ENCODE data around the gene CCDC159. TPM values are rescaled to one million over a fixed set of nuclear protein-coding genes. Genes with fewer than 3 reads are reported as not detected.
"Not testable (repeated sequence)": the region's sequence is repeated elsewhere in the genome, so short reads cannot be mapped to it uniquely, and the experiment has no call there.

CCDC159 gene
- total RNA-seq, 6 experiments from 2014 or later: 7.7 to 11.8 (median 10.4) TPM

DNA sequence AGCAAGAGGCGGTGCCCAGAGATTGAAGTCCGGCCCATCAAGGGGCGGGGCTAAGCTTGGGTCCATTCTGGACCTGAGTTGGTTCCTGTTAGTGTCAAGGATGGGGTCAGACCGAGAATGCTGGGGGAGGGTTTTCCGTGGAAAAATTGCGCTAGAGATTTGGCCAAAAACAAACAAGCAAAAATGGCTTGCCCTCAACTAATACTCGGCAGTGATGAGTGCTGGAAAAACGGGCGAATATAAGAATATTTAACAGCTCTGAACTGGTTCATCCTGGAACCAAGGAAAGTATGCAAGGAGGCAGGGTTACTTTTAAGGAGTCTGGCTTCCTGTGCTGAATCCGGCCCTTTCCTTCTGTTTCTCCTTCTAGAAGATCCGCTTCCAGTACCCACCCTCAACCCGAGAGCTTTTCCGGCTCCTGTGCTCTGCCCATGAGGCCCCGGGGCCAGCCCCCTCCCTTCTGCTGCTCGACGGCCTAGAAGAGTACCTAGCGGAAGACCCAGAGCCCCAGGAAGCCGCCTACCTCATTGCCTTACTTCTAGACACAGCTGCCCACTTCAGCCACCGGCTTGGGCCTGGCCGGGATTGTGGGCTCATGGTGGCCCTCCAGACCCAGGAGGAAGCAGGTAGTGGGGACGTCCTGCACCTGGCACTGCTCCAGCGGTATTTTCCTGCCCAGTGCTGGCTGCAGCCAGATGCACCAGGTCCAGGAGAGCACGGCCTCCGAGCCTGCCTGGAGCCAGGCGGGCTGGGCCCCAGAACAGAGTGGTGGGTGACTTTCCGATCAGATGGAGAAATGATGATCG lies 29.0 kb downstream of the CCDC159 start:
- Mint-ChIP-seq H3K27me3 (ENCODE audit: insufficient read depth) (no peaks in the 10 kb centered on the region; the same call in 1 of the 2 replicates), H3K9me3 (no peaks in the 10 kb centered on the region), H3K4me3 (no peak overlapping the region), H3K4me1 (ENCODE audit: low read depth) (peaks cover 36% of the 10 kb centered on the region), H3K27ac (no peak overlapping the region), H3K36me3 (ENCODE audit: low read depth) (no peaks in the 10 kb centered on the region; the same call in none of the 2 replicates)
- DNase-seq: no peak
- TF ChIP-seq, protein P1, sequence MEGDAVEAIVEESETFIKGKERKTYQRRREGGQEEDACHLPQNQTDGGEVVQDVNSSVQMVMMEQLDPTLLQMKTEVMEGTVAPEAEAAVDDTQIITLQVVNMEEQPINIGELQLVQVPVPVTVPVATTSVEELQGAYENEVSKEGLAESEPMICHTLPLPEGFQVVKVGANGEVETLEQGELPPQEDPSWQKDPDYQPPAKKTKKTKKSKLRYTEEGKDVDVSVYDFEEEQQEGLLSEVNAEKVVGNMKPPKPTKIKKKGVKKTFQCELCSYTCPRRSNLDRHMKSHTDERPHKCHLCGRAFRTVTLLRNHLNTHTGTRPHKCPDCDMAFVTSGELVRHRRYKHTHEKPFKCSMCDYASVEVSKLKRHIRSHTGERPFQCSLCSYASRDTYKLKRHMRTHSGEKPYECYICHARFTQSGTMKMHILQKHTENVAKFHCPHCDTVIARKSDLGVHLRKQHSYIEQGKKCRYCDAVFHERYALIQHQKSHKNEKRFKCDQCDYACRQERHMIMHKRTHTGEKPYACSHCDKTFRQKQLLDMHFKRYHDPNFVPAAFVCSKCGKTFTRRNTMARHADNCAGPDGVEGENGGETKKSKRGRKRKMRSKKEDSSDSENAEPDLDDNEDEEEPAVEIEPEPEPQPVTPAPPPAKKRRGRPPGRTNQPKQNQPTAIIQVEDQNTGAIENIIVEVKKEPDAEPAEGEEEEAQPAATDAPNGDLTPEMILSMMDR (IDR thresholded peaks at IDR 0.05): no peak

DNA sequence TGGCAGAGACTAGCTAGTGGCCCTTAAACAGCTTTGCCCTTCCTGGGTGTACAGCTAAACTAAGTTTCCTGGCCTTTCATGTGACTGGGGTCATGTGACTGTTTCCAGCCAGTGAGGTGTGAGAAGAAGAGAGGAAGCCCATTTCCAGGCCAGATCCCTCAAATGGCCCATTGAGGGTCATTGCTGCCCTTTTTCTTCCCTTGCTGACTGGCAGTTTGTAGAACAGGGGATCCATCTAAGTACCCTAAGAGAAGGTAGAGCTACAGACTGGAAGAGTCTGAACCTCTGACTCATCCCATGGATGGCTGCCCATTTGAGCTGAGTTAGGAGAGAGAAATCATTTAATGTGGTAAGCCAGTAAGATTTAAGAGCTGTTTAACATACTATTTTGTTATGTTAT lies 30.9 kb downstream of the CCDC159 start:
- peak; percentile 85 for DNase-seq
- Mint-ChIP-seq H3K27ac (peak overlapping the region; percentile 94), H3K36me3 (ENCODE audit: low read depth) (no peaks in the 10 kb centered on the region; the same call in 1 of the 2 replicates), H3K4me3 (peak overlapping the region; percentile 70), H3K9me3 (no peaks in the 10 kb centered on the region), H3K4me1 (ENCODE audit: low read depth) (peaks cover 49% of the 10 kb centered on the region), H3K27me3 (ENCODE audit: insufficient read depth) (no peaks in the 10 kb centered on the region; the same call in 1 of the 2 replicates)
- TF ChIP-seq, protein P1 (IDR thresholded peaks at IDR 0.05): no peak

DNA sequence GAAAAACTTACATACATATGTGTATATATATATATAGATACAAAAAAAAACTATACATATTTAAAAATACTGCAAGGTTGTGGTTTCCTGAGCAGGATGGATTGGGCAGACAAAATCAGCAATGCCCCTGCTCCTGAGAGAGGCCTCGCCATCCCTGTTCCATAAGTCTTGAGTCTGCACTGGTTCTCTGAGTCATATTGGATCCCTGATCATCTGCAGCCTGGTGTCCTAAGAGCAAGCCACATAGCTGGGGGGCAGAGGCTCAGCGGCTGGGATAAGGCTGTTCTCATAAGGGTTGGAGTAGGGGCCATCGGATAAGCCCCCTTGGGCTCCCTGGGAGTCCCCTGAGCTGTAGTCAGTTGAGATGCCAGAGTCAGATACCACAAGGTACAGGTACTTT lies 31.4 kb downstream of the CCDC159 start:
- peak overlapping the region; percentile 64 for H3K4me3 Mint-ChIP-seq
- no peaks in the 10 kb centered on the region; the same call in 1 of the 2 replicates for H3K36me3 Mint-ChIP-seq (ENCODE audit: low read depth)
- no peaks in the 10 kb centered on the region; the same call in 1 of the 2 replicates for H3K27me3 Mint-ChIP-seq (ENCODE audit: insufficient read depth)
- TF ChIP-seq, protein P1 (IDR thresholded peaks at IDR 0.05): no peak
- no peaks in the 10 kb centered on the region for H3K9me3 Mint-ChIP-seq
- peaks cover 49% of the 10 kb centered on the region for H3K4me1 Mint-ChIP-seq (ENCODE audit: low read depth)
- peak; percentile 53 for DNase-seq
- H3K27ac Mint-ChIP-seq: peak overlapping the region; percentile 94

DNA sequence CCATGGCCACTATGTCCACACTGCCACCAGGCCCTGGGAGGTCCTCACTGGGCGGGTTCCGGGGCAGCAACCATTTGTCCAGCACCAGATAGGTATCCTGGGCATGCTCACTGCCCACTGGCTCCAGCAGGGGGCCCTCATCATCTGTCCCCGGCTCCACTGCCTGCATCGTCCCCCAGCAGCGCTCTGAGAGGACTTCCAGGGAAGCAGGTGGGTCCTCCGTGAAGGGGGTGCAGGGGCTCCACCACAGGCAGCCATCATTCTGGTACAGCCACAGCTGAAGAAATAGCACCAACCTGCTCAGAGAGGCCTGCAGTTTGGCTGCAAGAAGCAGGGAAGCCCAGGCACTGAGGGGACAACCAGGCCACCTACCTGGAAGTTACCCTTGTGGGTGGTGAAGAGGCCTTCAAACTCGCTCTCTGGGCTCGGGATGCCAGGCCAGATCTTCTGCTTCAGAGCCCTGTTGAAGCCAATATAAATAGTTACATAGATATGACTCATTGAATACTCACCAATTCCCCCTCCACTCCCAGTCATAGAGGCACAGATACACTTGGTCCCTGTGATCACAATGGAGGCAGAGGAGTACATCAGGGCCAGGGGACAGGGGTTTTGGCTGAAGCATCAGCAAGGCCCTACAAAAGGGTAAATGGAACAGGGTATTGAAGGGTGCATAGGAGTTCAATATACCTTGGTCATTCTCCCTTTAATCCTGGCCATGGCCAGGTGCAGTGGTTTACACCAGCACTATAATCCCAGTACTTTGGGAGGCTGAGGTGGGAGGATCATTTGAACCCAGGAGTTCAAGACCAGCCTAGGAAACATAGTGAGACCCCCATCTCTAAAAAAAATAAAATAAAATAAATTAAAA lies 32.2 kb downstream of the CCDC159 start:
- TF ChIP-seq, protein P1 (IDR thresholded peaks at IDR 0.05): peak; percentile 75
- DNase-seq: peak; percentile 81
- H3K27ac Mint-ChIP-seq: peak overlapping the region; percentile 94
- H3K4me3 Mint-ChIP-seq: peak overlapping the region; percentile 64
- no peaks in the 10 kb centered on the region; the same call in 1 of the 2 replicates for H3K36me3 Mint-ChIP-seq (ENCODE audit: low read depth)
- H3K9me3 Mint-ChIP-seq: no peaks in the 10 kb centered on the region
- H3K4me1 Mint-ChIP-seq (ENCODE audit: low read depth): peaks cover 49% of the 10 kb centered on the region
- no peaks in the 10 kb centered on the region; the same call in 1 of the 2 replicates for H3K27me3 Mint-ChIP-seq (ENCODE audit: insufficient read depth)

DNA sequence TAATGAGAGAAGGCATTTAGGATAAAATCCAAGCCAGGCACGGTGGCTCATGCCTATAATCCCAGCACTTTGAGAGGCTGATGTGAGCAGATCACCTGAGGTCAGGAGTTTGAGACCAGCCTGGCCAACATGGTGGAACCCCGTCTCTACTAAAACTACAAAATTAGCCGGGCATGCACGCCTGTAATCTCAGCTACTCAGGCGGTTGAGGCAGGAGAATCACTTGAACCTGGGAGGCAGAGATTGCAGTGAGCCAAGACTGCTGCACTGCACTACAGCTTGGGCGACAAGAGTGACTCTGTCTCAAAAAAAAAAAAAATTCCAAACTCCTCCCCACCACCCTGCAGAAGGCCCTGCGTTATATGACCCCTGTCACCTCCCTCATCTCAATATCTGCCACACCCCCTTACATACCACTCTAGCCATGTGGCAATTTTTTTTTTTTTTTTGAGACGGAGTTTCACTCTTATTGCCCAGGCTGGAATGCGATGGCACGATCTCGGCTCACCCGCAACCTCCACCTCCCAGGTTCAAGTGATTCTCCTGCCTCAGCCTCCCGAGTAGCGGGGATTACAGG lies 33.0 kb downstream of the CCDC159 start:
- not testable (repeated sequence) for H3K9me3 Mint-ChIP-seq; H3K27me3 Mint-ChIP-seq (ENCODE audit: insufficient read depth); DNase-seq; H3K36me3 Mint-ChIP-seq (ENCODE audit: low read depth)
- Mint-ChIP-seq H3K4me1 (ENCODE audit: low read depth) (peaks cover 50% of the 10 kb centered on the region), H3K27ac (peak overlapping the region; percentile 69), H3K4me3 (peak overlapping the region; percentile 15; the same call in 1 of the 2 replicates)

Measured in HFFc6 (cell line).